ENCODE measurements around the gene LSM3. TPM values are rescaled to one million over a fixed set of nuclear protein-coding genes. Genes with fewer than 3 reads are reported as not detected.

LSM3 gene
- total RNA-seq, 1 experiment from 2014 or later = 17.4 TPM

DNA sequence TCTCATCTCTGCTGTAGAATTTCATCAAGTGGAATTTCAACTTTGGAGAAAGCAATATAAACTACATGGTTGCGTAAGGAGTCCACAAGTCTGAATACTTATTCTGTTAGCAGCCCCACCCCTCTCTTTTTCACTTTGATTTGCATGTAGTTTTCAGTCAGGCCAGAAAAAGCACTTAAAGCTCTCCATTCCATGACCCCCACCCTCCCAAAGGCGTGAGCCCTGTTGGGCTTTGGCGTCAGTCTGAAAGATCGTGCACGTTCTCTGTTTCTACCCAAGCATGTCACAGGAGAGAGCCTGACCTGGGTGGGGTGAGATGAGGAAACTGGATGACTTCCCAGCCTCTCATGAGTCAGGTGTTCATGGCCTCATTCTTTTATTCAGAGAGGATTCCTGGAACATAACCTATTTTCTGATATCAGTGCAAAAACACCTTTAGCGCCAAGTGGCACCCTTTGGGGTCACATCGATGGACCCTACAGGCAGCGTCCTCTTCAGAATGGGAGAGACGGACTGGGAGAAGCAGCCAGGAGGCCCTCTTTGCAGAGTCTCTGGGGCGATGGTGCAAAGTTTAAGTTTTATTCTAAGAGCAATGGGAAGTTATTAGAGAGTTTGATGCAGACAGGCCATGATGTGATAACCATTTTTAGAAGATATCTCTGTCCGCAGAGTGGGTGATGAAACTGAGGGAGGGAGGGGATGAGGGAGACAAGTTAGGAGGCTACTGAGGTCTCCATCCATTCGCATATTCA lies 55.8 kb downstream of the LSM3 start:
- H3K9ac ChIP-seq (ENCODE audit: low read length) = no peak overlapping the region
- POLR2A ChIA-PET = no interaction called here
- intact Hi-C loops (cut with micrococcal nuclease) = no loop called here
- H3K4me2 ChIP-seq (ENCODE audit: low read length) = no peak overlapping the region
- RAD21 ChIA-PET (ENCODE audit: low non-redundant PET in 1 of 2, low total read pairs in 2 of 2, uncharacterized antibody in 2 of 2, unreplicated experiment in 2 of 2) = no interaction called here
- H2AFZ ChIP-seq (ENCODE audit: low read depth, low read length, poor library complexity, severe bottlenecking) = no peak overlapping the region
- TF ChIP-seq YY1 (IDR thresholded peaks at IDR 0.05; ENCODE audit: extremely low read depth, insufficient replicate concordance, low read depth, low read length) = no peak
- TF ChIP-seq, protein P1, sequence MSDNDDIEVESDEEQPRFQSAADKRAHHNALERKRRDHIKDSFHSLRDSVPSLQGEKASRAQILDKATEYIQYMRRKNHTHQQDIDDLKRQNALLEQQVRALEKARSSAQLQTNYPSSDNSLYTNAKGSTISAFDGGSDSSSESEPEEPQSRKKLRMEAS (IDR thresholded peaks at IDR 0.05) = no peak
- TF ChIP-seq CEBPB (IDR thresholded peaks at IDR 0.05; ENCODE audit: low read depth) = no peak
- no peak for TF ChIP-seq CBX3 (IDR thresholded peaks at IDR 0.05; ENCODE audit: low read depth)
- no peak for TF ChIP-seq ELF1 (IDR thresholded peaks at IDR 0.05; ENCODE audit: borderline replicate concordance, low read depth)
- TF ChIP-seq POLR2AphosphoS5 (IDR thresholded peaks at IDR 0.05; ENCODE audit: low read depth, low read length) = no peak
- no peak for TF ChIP-seq EZH2phosphoT487 (IDR thresholded peaks at IDR 0.05; ENCODE audit: borderline replicate concordance)
- TF ChIP-seq, protein P2, sequence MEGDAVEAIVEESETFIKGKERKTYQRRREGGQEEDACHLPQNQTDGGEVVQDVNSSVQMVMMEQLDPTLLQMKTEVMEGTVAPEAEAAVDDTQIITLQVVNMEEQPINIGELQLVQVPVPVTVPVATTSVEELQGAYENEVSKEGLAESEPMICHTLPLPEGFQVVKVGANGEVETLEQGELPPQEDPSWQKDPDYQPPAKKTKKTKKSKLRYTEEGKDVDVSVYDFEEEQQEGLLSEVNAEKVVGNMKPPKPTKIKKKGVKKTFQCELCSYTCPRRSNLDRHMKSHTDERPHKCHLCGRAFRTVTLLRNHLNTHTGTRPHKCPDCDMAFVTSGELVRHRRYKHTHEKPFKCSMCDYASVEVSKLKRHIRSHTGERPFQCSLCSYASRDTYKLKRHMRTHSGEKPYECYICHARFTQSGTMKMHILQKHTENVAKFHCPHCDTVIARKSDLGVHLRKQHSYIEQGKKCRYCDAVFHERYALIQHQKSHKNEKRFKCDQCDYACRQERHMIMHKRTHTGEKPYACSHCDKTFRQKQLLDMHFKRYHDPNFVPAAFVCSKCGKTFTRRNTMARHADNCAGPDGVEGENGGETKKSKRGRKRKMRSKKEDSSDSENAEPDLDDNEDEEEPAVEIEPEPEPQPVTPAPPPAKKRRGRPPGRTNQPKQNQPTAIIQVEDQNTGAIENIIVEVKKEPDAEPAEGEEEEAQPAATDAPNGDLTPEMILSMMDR (IDR thresholded peaks at IDR 0.05 in 2 of 3, conservative IDR thresholded peaks at IDR 0.05 in 1 of 3; ENCODE audit: borderline replicate concordance in 1 of 3, insufficient read depth in 1 of 3, low read depth in 2 of 3, low read length in 2 of 3) = no peak
- TF ChIP-seq EZH2 (IDR thresholded peaks at IDR 0.05) = no peak
- no peak for TF ChIP-seq FOSL1 (IDR thresholded peaks at IDR 0.05; ENCODE audit: low read depth)
- no peak for TF ChIP-seq ZFX (IDR thresholded peaks at IDR 0.05)
- no peak for TF ChIP-seq SP1 (IDR thresholded peaks at IDR 0.05; ENCODE audit: low read depth)
- TF ChIP-seq SIN3A (IDR thresholded peaks at IDR 0.05; ENCODE audit: low read depth) = no peak
- DNase-seq (ENCODE audit: low read depth, low spot score) (no peak), ATAC-seq (no peak)
- H3K4me1 ChIP-seq (ENCODE audit: control insufficient read depth in 1 of 2, insufficient read depth in 2 of 2, low read length in 2 of 2) = no peaks in the 10 kb centered on the region; a peak in 1 of 4 replicates
- no peak overlapping the region for H3K4me3 ChIP-seq (replicated peaks in 1 of 2; ENCODE audit: low read depth in 1 of 2, low read length in 2 of 2)
- CTCF ChIA-PET = no interaction called here
- H4K20me1 ChIP-seq (ENCODE audit: insufficient read depth) = no peaks in the 10 kb centered on the region
- H3K27ac ChIP-seq (ENCODE audit: low read depth, low read length) = no peak overlapping the region
- H3K9me2 ChIP-seq (ENCODE audit: insufficient read depth) = no peaks in the 10 kb centered on the region
- no peaks in the 10 kb centered on the region for H3K27me3 ChIP-seq (ENCODE audit: insufficient read depth, low read length)
- no peaks in the 10 kb centered on the region for H3K36me3 ChIP-seq (ENCODE audit: control insufficient read depth in 1 of 2, insufficient read depth in 2 of 2, low read length in 2 of 2)
- H3K79me2 ChIP-seq (ENCODE audit: insufficient read depth, low read length) = no peaks in the 10 kb centered on the region
- no TSS peak for BruUV-seq (replicated peaks)
- H3K9me3 ChIP-seq (ENCODE audit: control insufficient read depth in 1 of 2, insufficient read depth in 1 of 2, low read depth in 1 of 2, low read length in 2 of 2) = peaks cover 4 to 5% of the 10 kb centered on the region in 2 experiments; a peak in 2 of 4 replicates

Measured in HCT116 (cell line).